ENCODE results near the gene PAM. TPM values are rescaled to one million over a fixed set of nuclear protein-coding genes. Genes with fewer than 3 reads are reported as not detected.
A peak's percentile ranks its signal among the peaks of the same experiment; 100 is the strongest.

PAM gene
- total and polyA plus RNA-seq, 2 donors (not counting 3 experiments of a cell fraction or from before 2014, with no cell fraction given), result 118 to 176 TPM

GRCh38 chr5:102975457-102976182, 220.5 kb downstream of the PAM start:
- H3K27me3 ChIP-seq (ENCODE audit: control insufficient read depth in 2 of 2, insufficient read depth in 2 of 2, low read length in 2 of 2), result no peaks in the 10 kb centered on the region
- BruUV-seq (replicated peaks), result TSS peak; percentile 25
- no peak for TF ChIP-seq POLR2A (IDR thresholded peaks at IDR 0.05; ENCODE audit: low read depth, low read length)
- peak; percentile 30 for TF ChIP-seq GATA2 (IDR thresholded peaks at IDR 0.05; ENCODE audit: insufficient read depth, insufficient read length, low read depth, low read length)
- TF ChIP-seq FOS (IDR thresholded peaks at IDR 0.05; ENCODE audit: borderline replicate concordance, insufficient read depth, low read length), result peak; percentile 85
- no peak for TF ChIP-seq POLR2AphosphoS5 (IDR thresholded peaks at IDR 0.05; ENCODE audit: insufficient read depth, low read depth, low read length)
- no peak for TF ChIP-seq EZH2 (IDR thresholded peaks at IDR 0.05; ENCODE audit: borderline replicate concordance, low read depth, low read length, severe bottlenecking)
- peak; percentile 77 for TF ChIP-seq JUN (IDR thresholded peaks at IDR 0.05; ENCODE audit: borderline replicate concordance, insufficient read depth, insufficient read length, low read depth)
- no peak for TF ChIP-seq MYC (IDR thresholded peaks at IDR 0.05; ENCODE audit: low read depth, low read length)
- TF ChIP-seq, protein P1, sequence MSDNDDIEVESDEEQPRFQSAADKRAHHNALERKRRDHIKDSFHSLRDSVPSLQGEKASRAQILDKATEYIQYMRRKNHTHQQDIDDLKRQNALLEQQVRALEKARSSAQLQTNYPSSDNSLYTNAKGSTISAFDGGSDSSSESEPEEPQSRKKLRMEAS (IDR thresholded peaks at IDR 0.05; ENCODE audit: insufficient read depth, insufficient read length), result no peak
- TF ChIP-seq, protein P2, sequence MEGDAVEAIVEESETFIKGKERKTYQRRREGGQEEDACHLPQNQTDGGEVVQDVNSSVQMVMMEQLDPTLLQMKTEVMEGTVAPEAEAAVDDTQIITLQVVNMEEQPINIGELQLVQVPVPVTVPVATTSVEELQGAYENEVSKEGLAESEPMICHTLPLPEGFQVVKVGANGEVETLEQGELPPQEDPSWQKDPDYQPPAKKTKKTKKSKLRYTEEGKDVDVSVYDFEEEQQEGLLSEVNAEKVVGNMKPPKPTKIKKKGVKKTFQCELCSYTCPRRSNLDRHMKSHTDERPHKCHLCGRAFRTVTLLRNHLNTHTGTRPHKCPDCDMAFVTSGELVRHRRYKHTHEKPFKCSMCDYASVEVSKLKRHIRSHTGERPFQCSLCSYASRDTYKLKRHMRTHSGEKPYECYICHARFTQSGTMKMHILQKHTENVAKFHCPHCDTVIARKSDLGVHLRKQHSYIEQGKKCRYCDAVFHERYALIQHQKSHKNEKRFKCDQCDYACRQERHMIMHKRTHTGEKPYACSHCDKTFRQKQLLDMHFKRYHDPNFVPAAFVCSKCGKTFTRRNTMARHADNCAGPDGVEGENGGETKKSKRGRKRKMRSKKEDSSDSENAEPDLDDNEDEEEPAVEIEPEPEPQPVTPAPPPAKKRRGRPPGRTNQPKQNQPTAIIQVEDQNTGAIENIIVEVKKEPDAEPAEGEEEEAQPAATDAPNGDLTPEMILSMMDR (IDR thresholded peaks at IDR 0.05; ENCODE audit: extremely low read depth in 1 of 2, insufficient read depth in 1 of 2, low read depth in 1 of 2, low read length in 2 of 2), result no peak
- H3K4me3 ChIP-seq (replicated peaks in 1 of 3; ENCODE audit: insufficient read depth in 1 of 3, low read depth in 1 of 3, low read length in 3 of 3), result no peak overlapping the region
- DNase-seq (ENCODE audit: low read depth, low spot score) (peak; percentile 77), FAIRE-seq (peak; percentile 4)
- H3K9me3 ChIP-seq (replicated peaks; ENCODE audit: control insufficient read depth, insufficient read depth, low read length), result no peaks in the 10 kb centered on the region
- intact Hi-C loops (cut with micrococcal nuclease), result loop anchor here (10.0 kb wide), 1 partner anchor 261 kb away; no protein-coding TSS in a partner anchor
- CTCF ChIA-PET, result interaction anchor here (1.0 kb wide), 1 partner anchor 294 kb away, joined by 3 read pairs; no protein-coding TSS in a partner anchor
- H3K9me1 ChIP-seq (replicated peaks; ENCODE audit: control insufficient read depth, extremely low read depth, insufficient read depth, low read length), result peaks cover 2% of the 10 kb centered on the region
- no peak overlapping the region for H2AFZ ChIP-seq (ENCODE audit: low read depth, low read length)
- H3K4me2 ChIP-seq (ENCODE audit: insufficient read depth, low read length), result peak overlapping the region; percentile 75
- H3K79me2 ChIP-seq (ENCODE audit: control insufficient read depth, insufficient read depth, low read length), result no peaks in the 10 kb centered on the region
- POLR2A ChIA-PET, result no interaction called here
- no peaks in the 10 kb centered on the region for H4K20me1 ChIP-seq (replicated peaks; ENCODE audit: control insufficient read depth, extremely low read depth, insufficient read depth, low read length)
- peaks cover 24% of the 10 kb centered on the region for H3K4me1 ChIP-seq (ENCODE audit: control insufficient read depth, extremely low read depth, insufficient read depth, low read length)
- dilution Hi-C loops (cut with MboI; ENCODE audit: extremely low pct_ligation_motif_present, low sequenced_read_pairs), result no loop called here
- H3K36me3 ChIP-seq (ENCODE audit: control insufficient read depth in 2 of 2, extremely low read depth in 1 of 2, insufficient read depth in 2 of 2, low read length in 2 of 2), result no peaks in the 10 kb centered on the region
- no peak overlapping the region for H3K9ac ChIP-seq (replicated peaks; ENCODE audit: extremely low read depth, insufficient read depth, low read length)
- peak overlapping the region; percentile 74 for H3K27ac ChIP-seq (ENCODE audit: insufficient read depth, low read depth, low read length)
